Hepatocyte (in vitro differentiated cells): Measurements from ENCODE around the gene BEND5.

ENCODE experiments used
- CTCF ChIP-seq: fragments of 200-600 bp; sonication (generic); IDR thresholded peaks from 2 replicates; pipeline ENCODE4 v1.5.1; 2016; ENCODE audit warnings: antibody characterized with exemption, mild to moderate bottlenecking; ENCODE audit not compliant: poor library complexity
- EZH2 ChIP-seq: fragments of 200-600 bp; sonication (generic); IDR thresholded peaks from 2 replicates; pipeline ENCODE4 v1.6.1; 2016; ENCODE audit warnings: antibody characterized with exemption, mild to moderate bottlenecking, borderline replicate concordance

GRCh38 chr1:48725341-48726046 is 51.2 kb downstream of the BEND5 start:
- TF ChIP-seq CTCF (no peak), EZH2 (no peak)
